ENCODE measurements around the gene DAGLA. TPM values are rescaled to one million over a fixed set of nuclear protein-coding genes. Genes with fewer than 3 reads are reported as not detected.

The DAGLA gene
- total and polyA plus RNA-seq, 2 of the 13 experiments (the other 11 are each of a cell fraction or from before 2014, with no cell fraction given), result 2.6 to 3.9 TPM

DNA sequence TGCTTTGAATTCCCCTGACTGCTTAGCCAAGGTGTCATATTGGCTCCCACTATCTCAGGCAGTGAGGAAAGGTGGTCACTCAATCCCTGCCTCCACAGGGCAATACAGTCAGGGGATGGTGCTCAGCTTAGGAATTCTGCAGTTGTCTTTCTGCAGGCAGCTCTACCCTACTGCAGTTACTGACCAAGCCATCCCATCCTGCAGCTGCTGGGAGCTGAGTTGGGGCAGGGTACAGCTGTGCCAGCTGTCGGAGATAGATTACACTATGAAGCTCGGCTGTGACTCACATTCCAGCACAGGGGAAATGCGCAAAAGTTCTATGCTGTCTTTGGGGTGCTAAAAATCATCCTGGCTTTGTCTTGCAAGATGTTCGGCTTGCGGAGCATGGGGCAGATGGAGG, 4.4 kb upstream of the DAGLA start:
- in situ Hi-C loops (cut with HindIII; ENCODE audit: extremely low pct_ligation_motif_present, low pct_unique_long_range_greater_than_20kb), result no loop called here
- Histone ChIP-seq H3K4me1 (ENCODE audit: insufficient read depth, low read length) (peaks cover 40% of the 10 kb centered on the region), H3K4me2 (ENCODE audit: low read depth, low read length) (no peak overlapping the region), H3K36me3 (replicated peaks in 1 of 2; ENCODE audit: control insufficient read depth in 1 of 2, insufficient read depth in 2 of 2, low read length in 2 of 2) (no peaks in the 10 kb centered on the region), H3K9me3 (ENCODE audit: low read length) (no peaks in the 10 kb centered on the region), H3K27me3 (ENCODE audit: control insufficient read depth in 1 of 2, insufficient read depth in 2 of 2, low read length in 2 of 2) (peaks cover 0 to 1% of the 10 kb centered on the region in 2 experiments; a peak in 2 of 5 replicates), H3K9ac (ENCODE audit: insufficient read depth, low read depth, low read length) (no peak overlapping the region), H3K4me3 (replicated peaks in 1 of 3; ENCODE audit: insufficient read depth in 1 of 3, low read depth in 2 of 3, low read length in 3 of 3) (no peak overlapping the region), H4K20me1 (ENCODE audit: insufficient read depth, low read length) (no peaks in the 10 kb centered on the region), H3K79me2 (ENCODE audit: insufficient read depth, low read length) (no peaks in the 10 kb centered on the region), H2AFZ (ENCODE audit: low read length) (no peak overlapping the region), H3K27ac (ENCODE audit: extremely low read length, insufficient read depth, low read length) (no peak overlapping the region)
- WGBS (ENCODE audit: low lambda C conversion rate), result 70% methylated on average over 4 of the region's 5 CpGs
- FAIRE-seq (no peak), ATAC-seq (no peak), DNase-seq (ENCODE audit: low spot score) (no peak)
- POLR2A ChIA-PET, result interaction anchor here (1.4 to 1.7 kb wide), 3 partner anchors 8 to 81 kb away, joined by 4 to 16 read pairs (median 5); no protein-coding TSS in a partner anchor
- no TSS peak for BruUV-seq (replicated peaks)
- intact Hi-C loops (cut with micrococcal nuclease; ENCODE audit: unreplicated experiment), result no loop called here
- CTCF ChIA-PET (ENCODE audit: low intra/inter-chr PET ratio, low total read pairs), result no interaction called here
- TF ChIP-seq SNAI1 (CRISPR knock-in tag; IDR thresholded peaks at IDR 0.05; ENCODE audit: borderline replicate concordance) (no peak), TCF7 (IDR thresholded peaks at IDR 0.05; ENCODE audit: low read depth) (no peak), CCDC6 (CRISPR knock-in tag; IDR thresholded peaks at IDR 0.05) (no peak), ZNF543 (CRISPR knock-in tag; IDR thresholded peaks at IDR 0.05) (no peak), KLF16 (CRISPR knock-in tag; IDR thresholded peaks at IDR 0.05) (no peak), HOXD1 (CRISPR knock-in tag; IDR thresholded peaks at IDR 0.05) (no peak), ZNF552 (CRISPR knock-in tag; IDR thresholded peaks at IDR 0.05; ENCODE audit: borderline replicate concordance) (no peak), KAT7 (CRISPR knock-in tag; IDR thresholded peaks at IDR 0.05; ENCODE audit: borderline replicate concordance) (no peak), SRY (CRISPR knock-in tag; IDR thresholded peaks at IDR 0.05) (no peak), YY1 (IDR thresholded peaks at IDR 0.05; ENCODE audit: insufficient read depth, insufficient replicate concordance, low read depth, low read length) (no peak), MYC (CRISPR knock-in tag; IDR thresholded peaks at IDR 0.05; ENCODE audit: borderline replicate concordance) (no peak)
- TF ChIP-seq, protein P1, sequence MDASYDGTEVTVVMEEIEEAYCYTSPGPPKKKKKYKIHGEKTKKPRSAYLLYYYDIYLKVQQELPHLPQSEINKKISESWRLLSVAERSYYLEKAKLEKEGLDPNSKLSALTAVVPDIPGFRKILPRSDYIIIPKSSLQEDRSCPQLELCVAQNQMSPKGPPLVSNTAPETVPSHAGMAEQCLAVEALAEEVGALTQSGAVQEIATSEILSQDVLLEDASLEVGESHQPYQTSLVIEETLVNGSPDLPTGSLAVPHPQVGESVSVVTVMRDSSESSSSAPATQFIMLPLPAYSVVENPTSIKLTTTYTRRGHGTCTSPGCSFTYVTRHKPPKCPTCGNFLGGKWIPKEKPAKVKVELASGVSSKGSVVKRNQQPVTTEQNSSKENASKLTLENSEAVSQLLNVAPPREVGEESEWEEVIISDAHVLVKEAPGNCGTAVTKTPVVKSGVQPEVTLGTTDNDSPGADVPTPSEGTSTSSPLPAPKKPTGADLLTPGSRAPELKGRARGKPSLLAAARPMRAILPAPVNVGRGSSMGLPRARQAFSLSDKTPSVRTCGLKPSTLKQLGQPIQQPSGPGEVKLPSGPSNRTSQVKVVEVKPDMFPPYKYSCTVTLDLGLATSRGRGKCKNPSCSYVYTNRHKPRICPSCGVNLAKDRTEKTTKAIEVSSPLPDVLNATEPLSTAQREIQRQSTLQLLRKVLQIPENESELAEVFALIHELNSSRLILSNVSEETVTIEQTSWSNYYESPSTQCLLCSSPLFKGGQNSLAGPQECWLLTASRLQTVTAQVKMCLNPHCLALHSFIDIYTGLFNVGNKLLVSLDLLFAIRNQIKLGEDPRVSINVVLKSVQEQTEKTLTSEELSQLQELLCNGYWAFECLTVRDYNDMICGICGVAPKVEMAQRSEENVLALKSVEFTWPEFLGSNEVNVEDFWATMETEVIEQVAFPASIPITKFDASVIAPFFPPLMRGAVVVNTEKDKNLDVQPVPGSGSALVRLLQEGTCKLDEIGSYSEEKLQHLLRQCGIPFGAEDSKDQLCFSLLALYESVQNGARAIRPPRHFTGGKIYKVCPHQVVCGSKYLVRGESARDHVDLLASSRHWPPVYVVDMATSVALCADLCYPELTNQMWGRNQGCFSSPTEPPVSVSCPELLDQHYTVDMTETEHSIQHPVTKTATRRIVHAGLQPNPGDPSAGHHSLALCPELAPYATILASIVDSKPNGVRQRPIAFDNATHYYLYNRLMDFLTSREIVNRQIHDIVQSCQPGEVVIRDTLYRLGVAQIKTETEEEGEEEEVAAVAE (CRISPR knock-in tag; IDR thresholded peaks at IDR 0.05; ENCODE audit: borderline replicate concordance), result no peak
- TF ChIP-seq, protein P2, sequence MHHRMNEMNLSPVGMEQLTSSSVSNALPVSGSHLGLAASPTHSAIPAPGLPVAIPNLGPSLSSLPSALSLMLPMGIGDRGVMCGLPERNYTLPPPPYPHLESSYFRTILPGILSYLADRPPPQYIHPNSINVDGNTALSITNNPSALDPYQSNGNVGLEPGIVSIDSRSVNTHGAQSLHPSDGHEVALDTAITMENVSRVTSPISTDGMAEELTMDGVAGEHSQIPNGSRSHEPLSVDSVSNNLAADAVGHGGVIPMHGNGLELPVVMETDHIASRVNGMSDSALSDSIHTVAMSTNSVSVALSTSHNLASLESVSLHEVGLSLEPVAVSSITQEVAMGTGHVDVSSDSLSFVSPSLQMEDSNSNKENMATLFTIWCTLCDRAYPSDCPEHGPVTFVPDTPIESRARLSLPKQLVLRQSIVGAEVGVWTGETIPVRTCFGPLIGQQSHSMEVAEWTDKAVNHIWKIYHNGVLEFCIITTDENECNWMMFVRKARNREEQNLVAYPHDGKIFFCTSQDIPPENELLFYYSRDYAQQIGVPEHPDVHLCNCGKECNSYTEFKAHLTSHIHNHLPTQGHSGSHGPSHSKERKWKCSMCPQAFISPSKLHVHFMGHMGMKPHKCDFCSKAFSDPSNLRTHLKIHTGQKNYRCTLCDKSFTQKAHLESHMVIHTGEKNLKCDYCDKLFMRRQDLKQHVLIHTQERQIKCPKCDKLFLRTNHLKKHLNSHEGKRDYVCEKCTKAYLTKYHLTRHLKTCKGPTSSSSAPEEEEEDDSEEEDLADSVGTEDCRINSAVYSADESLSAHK (CRISPR knock-in tag; IDR thresholded peaks at IDR 0.05; ENCODE audit: borderline replicate concordance), result no peak
- TF ChIP-seq, protein P3, sequence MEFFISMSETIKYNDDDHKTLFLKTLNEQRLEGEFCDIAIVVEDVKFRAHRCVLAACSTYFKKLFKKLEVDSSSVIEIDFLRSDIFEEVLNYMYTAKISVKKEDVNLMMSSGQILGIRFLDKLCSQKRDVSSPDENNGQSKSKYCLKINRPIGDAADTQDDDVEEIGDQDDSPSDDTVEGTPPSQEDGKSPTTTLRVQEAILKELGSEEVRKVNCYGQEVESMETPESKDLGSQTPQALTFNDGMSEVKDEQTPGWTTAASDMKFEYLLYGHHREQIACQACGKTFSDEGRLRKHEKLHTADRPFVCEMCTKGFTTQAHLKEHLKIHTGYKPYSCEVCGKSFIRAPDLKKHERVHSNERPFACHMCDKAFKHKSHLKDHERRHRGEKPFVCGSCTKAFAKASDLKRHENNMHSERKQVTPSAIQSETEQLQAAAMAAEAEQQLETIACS (CRISPR knock-in tag; IDR thresholded peaks at IDR 0.05), result no peak
- TF ChIP-seq, protein P4, sequence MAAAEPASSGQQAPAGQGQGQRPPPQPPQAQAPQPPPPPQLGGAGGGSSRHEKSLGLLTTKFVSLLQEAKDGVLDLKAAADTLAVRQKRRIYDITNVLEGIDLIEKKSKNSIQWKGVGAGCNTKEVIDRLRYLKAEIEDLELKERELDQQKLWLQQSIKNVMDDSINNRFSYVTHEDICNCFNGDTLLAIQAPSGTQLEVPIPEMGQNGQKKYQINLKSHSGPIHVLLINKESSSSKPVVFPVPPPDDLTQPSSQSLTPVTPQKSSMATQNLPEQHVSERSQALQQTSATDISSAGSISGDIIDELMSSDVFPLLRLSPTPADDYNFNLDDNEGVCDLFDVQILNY (CRISPR knock-in tag; conservative IDR thresholded peaks at IDR 0.05), result no peak
- TF ChIP-seq, protein P5, sequence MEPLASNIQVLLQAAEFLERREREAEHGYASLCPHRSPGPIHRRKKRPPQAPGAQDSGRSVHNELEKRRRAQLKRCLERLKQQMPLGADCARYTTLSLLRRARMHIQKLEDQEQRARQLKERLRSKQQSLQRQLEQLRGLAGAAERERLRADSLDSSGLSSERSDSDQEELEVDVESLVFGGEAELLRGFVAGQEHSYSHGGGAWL (CRISPR knock-in tag; IDR thresholded peaks at IDR 0.05), result no peak
